Tibial nerve (tissue), 3 donors: ENCODE data around the gene SERPINB3.

Experiments used
- CTCF ChIP-seq, 5 experiments: fragments of 200-600 bp in 3 of 5; fragments of 450-650 bp in 2 of 5; sonication (generic) in 3 of 5; IDR thresholded peaks; one replicate each; pipeline ENCODE4 v1.5.1; 2016 to 2019; ENCODE audit warnings: antibody characterized with exemption in 5 of 5, mild to moderate bottlenecking in 3 of 5, moderate library complexity in 2 of 5
- POLR2A ChIP-seq, 2 donors: fragments of 450-650 bp; IDR thresholded peaks; one replicate each; pipeline ENCODE4 v1.6.1; 2017; ENCODE audit warnings: antibody characterized with exemption in 2 of 2, mild to moderate bottlenecking in 2 of 2, moderate library complexity in 2 of 2

- no peak for TF ChIP-seq CTCF (IDR thresholded peaks at IDR 0.05)
- no peak for TF ChIP-seq POLR2A (IDR thresholded peaks at IDR 0.05)
These were observed 46.1 kb upstream of the SERPINB3 start for GRCh38 chr18:63707816-63708215.
